Upper lobe of left lung (tissue), 4 donors: ENCODE measurements around the gene MYL12B.

ENCODE experiments used
- CTCF ChIP-seq, 6 experiments: fragments of 450-650 bp in 4 of 6; fragments of 200-600 bp in 2 of 6; sonication (generic) in 2 of 6; IDR thresholded peaks; one replicate each; pipeline ENCODE4 v1.5.1; 2016 to 2019; ENCODE audit warnings: antibody characterized with exemption in 6 of 6
- POLR2A ChIP-seq, 4 donors: fragments of 450-650 bp; IDR thresholded peaks; one replicate each; pipeline ENCODE4 v1.5.1; 2016 to 2017; ENCODE audit warnings: antibody characterized with exemption in 4 of 4, mild to moderate bottlenecking in 2 of 4
- POLR2AphosphoS5 ChIP-seq, 2 donors: sonication (generic); formaldehyde crosslinking; IDR thresholded peaks; one replicate each; pipeline ENCODE4 v1.5.1; 2017; ENCODE audit warnings: antibody characterized with exemption in 2 of 2

GRCh38 chr18:3250237-3251107 is 11.5 kb upstream of the MYL12B start:
- TF ChIP-seq CTCF (IDR thresholded peaks at IDR 0.05) (no peak), POLR2AphosphoS5 (IDR thresholded peaks at IDR 0.05) (no peak), POLR2A (IDR thresholded peaks at IDR 0.05) (no peak)
